ENCODE data around the gene MGAT1.
"Not testable (repeated sequence)": the region's sequence is repeated elsewhere in the genome, so short reads cannot be mapped to it uniquely, and the experiment has no call there.

DNA sequence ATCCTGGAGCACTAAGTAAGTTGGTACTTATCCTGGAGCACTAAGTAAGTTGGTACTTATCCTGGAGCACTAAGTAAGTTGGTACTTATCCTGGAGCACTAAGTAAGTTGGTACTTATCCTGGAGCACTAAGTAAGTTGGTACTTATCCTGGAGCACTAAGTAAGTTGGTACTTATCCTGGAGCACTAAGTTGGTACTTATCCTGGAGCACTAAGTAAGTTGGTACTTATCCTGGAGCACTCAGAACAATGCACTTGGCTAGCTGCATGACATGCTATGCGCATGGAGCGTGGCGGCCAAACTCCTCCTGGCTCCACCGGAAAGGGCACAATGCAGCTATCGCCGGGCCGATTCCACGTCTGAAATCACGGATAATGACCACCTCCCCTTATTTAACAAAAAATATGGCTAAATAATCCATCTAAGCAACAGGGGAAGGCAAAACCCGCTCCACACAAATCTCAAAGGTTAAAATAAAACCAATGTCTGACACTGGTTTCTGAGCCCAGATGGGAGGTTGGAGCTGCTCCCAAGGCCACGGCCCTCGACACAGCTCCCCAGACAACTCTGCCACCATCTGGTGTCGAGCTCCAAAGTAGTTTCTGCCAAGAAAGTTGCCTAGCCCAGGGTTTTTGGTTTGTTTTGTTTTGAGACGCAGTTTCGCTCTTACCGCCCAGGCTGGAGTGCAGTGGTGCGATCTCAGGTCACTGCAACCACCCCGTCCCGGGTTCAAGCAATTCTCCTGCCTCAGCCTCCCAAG is 13.8 kb downstream of the MGAT1 start:
- TF ChIP-seq CTCF (IDR thresholded peaks at IDR 0.05; ENCODE audit: low read length); EZH2 (IDR thresholded peaks at IDR 0.05; ENCODE audit: borderline replicate concordance, low read length): not testable (repeated sequence)

Measured in OCI-LY1 (cell line).